ENCODE results near the gene HOXB7. TPM values are rescaled to one million over a fixed set of nuclear protein-coding genes. Genes with fewer than 3 reads are reported as not detected.

The HOXB7 gene
- total RNA-seq, 1 experiment from 2014 or later: not detected

DNA sequence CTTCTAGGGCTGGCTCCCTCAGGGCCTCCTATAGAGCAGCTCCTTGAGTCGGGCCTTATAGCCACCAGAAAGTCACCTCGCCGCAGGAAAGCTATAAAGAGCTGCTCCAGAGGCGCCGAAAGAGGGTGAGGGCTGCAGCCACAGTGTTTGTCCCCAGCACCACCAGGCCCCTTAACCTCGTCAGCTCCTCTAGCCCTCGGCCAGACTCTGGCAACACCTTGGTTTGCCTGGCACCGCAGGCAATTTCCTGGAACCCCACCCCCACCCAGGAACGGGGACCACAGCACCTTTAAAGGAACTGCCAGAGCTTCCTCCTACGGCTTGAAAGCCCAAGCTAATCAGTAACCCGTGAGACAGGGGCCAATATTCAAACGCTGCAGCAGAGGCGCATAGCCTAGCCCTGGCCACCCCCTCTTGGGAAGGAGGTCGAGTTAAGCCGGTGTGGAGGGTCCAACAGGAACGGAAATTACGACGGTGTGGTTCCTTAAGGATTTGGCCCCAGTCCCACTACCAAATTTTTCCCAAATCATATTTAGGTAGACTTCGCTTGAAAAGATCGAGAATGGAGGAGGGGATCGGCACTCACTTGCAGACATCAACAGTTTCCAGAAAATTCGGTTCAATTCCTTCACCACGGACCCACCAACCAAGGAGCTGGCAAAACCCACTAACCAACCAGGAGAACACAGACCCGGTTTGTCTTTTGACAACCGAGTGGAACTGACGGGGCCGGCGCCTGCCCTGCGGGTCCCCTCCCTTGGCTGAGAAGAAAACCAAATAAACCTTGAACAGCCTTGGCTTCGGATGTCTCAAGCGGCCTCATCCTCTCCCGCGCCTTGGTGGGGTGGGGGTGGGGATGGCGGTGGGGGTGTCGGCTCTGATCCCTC, 9.0 kb downstream of the HOXB7 start:
- TF ChIP-seq ETV6 (CRISPR knock-in tag; IDR thresholded peaks at IDR 0.05) (no peak), OVOL2 (CRISPR knock-in tag; IDR thresholded peaks at IDR 0.05; ENCODE audit: borderline replicate concordance) (no peak)
- TF ChIP-seq, protein P1, sequence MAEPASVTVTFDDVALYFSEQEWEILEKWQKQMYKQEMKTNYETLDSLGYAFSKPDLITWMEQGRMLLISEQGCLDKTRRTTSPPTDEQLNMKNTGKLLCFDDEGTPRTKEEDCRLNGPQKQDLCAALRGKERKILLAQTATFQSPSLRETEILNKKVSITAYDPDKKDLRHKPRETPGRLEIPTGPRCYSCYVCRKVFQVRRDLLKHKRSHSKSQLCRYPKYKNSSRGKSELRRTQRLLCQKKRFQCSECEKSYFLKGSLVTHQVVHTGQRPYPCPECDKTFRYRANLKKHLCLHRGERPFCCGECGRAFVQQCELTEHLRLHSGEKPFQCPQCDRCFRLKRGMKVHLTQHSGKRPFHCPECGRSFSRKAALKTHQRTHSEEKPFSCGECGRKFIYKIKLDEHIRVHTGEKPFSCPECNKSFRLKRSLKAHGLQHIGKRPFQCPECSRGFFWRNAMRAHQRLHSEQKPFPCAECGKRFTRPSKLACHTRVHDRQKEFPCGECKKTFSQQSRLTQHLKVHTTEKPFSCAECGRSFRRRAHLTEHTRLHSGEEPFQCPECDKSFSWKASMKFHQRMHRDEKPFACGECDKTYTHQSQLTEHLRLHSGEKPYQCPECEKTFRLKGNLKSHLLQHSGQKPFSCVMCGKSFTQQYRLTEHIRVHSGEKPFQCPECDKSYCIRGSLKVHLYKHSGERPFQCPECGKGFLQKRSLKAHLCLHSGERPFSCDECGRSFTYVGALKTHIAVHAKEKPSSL (CRISPR knock-in tag; conservative IDR thresholded peaks at IDR 0.05): no peak
- ChIA-PET POLR2A (interaction anchor here (0.6 kb wide), 1 partner anchor 97 kb away, joined by 5 read pairs; no protein-coding TSS in a partner anchor), CTCF (interaction anchor here (0.7 to 1.6 kb wide), 10 partner anchors 11 to 341 kb away, joined by 3 to 5 read pairs (median 4); partner anchors contain the start of gene HOXB3)
- peaks cover 100% of the 10 kb centered on the region; the same call in 1 of the 2 replicates for H3K27me3 Mint-ChIP-seq (ENCODE audit: low read depth)
- peaks cover 23% of the 10 kb centered on the region for H3K4me1 Mint-ChIP-seq
- H3K27ac Mint-ChIP-seq: no peak overlapping the region
- no peaks in the 10 kb centered on the region for H3K9me3 Mint-ChIP-seq
- DNase-seq (ENCODE audit: low spot score) (no peak), ATAC-seq (no peak)
- H3K36me3 Mint-ChIP-seq: 0 out of 2 replicates have a peak, but pooled peaks cover 3% of the 10 kb centered on the region
- no peak overlapping the region for H3K4me3 Mint-ChIP-seq

DNA sequence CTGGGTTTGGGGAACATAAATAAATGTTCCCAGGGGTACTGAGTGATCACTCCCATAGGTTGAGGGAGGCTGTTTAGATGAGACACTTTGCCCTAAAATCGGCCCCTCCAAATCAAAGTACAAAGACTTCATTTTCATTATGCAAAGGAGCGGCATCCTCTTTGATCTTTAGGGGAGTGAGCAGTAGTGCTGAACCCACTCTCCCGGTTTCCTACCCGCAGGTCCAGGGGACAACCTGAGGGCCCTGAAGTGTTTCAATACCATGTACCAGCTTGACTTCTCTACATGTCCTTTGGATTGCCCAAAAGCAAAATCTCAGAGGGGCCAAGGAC, 9.6 kb downstream of the HOXB7 start:
- H3K27ac Mint-ChIP-seq: no peak overlapping the region
- TF ChIP-seq, protein P2, sequence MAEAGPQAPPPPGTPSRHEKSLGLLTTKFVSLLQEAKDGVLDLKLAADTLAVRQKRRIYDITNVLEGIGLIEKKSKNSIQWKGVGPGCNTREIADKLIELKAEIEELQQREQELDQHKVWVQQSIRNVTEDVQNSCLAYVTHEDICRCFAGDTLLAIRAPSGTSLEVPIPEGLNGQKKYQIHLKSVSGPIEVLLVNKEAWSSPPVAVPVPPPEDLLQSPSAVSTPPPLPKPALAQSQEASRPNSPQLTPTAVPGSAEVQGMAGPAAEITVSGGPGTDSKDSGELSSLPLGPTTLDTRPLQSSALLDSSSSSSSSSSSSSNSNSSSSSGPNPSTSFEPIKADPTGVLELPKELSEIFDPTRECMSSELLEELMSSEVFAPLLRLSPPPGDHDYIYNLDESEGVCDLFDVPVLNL (CRISPR knock-in tag; IDR thresholded peaks at IDR 0.05; ENCODE audit: borderline replicate concordance, low read depth): no peak
- peaks cover 2% of the 10 kb centered on the region; the same call in 1 of the 2 replicates for H3K36me3 Mint-ChIP-seq
- ChIA-PET POLR2A (no interaction called here), CTCF (interaction anchor here (0.7 to 1.6 kb wide), 9 partner anchors 11 to 340 kb away, joined by 3 to 5 read pairs (median 4); partner anchors contain the start of gene HOXB3)
- peaks cover 29% of the 10 kb centered on the region for H3K4me1 Mint-ChIP-seq
- H3K9me3 Mint-ChIP-seq: no peaks in the 10 kb centered on the region
- DNase-seq (ENCODE audit: low spot score): no peak
- no peak overlapping the region for H3K4me3 Mint-ChIP-seq
- no peak for ATAC-seq
- H3K27me3 Mint-ChIP-seq (ENCODE audit: low read depth): peaks cover 100% of the 10 kb centered on the region; the same call in 1 of the 2 replicates

DNA sequence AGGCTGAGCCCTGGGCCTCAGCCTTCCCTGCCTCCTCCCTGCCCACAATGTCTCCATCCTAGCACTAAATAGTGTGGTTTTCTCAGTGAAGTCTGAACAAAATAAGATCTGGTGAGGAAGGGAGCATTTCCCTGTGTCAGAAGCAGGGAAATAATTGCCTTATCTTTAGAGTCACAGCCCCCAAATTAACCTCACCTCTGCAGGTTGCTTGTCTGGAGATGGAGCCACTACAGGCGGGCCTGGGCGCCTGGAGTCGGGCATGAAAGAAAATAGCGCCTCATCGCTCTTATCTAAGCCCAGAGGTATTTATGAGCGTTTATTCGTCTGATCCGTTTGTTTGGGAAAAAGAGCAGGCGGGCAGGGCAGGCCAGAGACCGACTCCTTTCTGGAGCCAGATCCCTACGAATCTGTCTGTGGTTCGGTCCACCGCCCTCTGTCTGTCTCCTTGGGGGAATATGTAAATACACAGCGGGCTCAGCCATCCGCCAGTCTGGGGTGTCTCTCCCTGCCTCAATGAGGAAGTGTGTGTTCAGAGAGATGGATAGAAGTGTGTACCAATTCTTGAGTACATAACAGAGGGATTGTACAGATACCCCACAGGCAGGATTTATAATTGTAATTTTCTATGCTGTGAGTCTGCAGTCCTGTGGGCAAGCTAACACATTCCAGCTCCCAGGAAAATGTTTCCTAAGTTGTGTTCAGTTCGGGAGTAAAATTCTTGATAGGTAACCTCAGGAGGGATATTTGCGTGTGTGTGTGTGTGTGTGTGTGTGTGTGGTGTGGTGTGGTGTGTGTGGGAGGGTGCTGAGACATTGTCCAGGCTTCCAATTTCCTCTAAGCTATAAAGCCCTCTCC, 10.3 kb downstream of the HOXB7 start:
- no peaks in the 10 kb centered on the region for H3K9me3 Mint-ChIP-seq
- H3K36me3 Mint-ChIP-seq: peaks cover 2% of the 10 kb centered on the region; the same call in 1 of the 2 replicates
- CTCF ChIA-PET: interaction anchor here (1.2 to 1.6 kb wide), 4 partner anchors 12 to 248 kb away, joined by 4 to 5 read pairs (median 4); no protein-coding TSS in a partner anchor
- no peak for ATAC-seq
- no peak overlapping the region for H3K27ac Mint-ChIP-seq
- peaks cover 100% of the 10 kb centered on the region; the same call in 1 of the 2 replicates for H3K27me3 Mint-ChIP-seq (ENCODE audit: low read depth)
- POLR2A ChIA-PET: no interaction called here
- no peak for DNase-seq (ENCODE audit: low spot score)
- no peak overlapping the region for H3K4me3 Mint-ChIP-seq
- H3K4me1 Mint-ChIP-seq: peaks cover 30% of the 10 kb centered on the region
- no peak for TF ChIP-seq ZNF121 (CRISPR knock-in tag; IDR thresholded peaks at IDR 0.05)
- TF ChIP-seq, protein P2 (CRISPR knock-in tag; IDR thresholded peaks at IDR 0.05; ENCODE audit: borderline replicate concordance, low read depth): no peak
- TF ChIP-seq, protein P3, sequence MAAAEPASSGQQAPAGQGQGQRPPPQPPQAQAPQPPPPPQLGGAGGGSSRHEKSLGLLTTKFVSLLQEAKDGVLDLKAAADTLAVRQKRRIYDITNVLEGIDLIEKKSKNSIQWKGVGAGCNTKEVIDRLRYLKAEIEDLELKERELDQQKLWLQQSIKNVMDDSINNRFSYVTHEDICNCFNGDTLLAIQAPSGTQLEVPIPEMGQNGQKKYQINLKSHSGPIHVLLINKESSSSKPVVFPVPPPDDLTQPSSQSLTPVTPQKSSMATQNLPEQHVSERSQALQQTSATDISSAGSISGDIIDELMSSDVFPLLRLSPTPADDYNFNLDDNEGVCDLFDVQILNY (CRISPR knock-in tag; IDR thresholded peaks at IDR 0.05): no peak
- no peak for TF ChIP-seq FOXK1 (CRISPR knock-in tag; IDR thresholded peaks at IDR 0.05)
- TF ChIP-seq TP53 (CRISPR knock-in tag; IDR thresholded peaks at IDR 0.05): no peak
- TF ChIP-seq, protein P4, sequence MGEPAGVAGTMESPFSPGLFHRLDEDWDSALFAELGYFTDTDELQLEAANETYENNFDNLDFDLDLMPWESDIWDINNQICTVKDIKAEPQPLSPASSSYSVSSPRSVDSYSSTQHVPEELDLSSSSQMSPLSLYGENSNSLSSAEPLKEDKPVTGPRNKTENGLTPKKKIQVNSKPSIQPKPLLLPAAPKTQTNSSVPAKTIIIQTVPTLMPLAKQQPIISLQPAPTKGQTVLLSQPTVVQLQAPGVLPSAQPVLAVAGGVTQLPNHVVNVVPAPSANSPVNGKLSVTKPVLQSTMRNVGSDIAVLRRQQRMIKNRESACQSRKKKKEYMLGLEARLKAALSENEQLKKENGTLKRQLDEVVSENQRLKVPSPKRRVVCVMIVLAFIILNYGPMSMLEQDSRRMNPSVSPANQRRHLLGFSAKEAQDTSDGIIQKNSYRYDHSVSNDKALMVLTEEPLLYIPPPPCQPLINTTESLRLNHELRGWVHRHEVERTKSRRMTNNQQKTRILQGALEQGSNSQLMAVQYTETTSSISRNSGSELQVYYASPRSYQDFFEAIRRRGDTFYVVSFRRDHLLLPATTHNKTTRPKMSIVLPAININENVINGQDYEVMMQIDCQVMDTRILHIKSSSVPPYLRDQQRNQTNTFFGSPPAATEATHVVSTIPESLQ (CRISPR knock-in tag; IDR thresholded peaks at IDR 0.05): no peak
- TF ChIP-seq SOX15 (CRISPR knock-in tag; IDR thresholded peaks at IDR 0.05): no peak
- TF ChIP-seq ZNF423 (CRISPR knock-in tag; IDR thresholded peaks at IDR 0.05): no peak
- TF ChIP-seq, protein P5, sequence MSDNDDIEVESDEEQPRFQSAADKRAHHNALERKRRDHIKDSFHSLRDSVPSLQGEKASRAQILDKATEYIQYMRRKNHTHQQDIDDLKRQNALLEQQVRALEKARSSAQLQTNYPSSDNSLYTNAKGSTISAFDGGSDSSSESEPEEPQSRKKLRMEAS (CRISPR knock-in tag; IDR thresholded peaks at IDR 0.05): no peak
- TF ChIP-seq, protein P6, sequence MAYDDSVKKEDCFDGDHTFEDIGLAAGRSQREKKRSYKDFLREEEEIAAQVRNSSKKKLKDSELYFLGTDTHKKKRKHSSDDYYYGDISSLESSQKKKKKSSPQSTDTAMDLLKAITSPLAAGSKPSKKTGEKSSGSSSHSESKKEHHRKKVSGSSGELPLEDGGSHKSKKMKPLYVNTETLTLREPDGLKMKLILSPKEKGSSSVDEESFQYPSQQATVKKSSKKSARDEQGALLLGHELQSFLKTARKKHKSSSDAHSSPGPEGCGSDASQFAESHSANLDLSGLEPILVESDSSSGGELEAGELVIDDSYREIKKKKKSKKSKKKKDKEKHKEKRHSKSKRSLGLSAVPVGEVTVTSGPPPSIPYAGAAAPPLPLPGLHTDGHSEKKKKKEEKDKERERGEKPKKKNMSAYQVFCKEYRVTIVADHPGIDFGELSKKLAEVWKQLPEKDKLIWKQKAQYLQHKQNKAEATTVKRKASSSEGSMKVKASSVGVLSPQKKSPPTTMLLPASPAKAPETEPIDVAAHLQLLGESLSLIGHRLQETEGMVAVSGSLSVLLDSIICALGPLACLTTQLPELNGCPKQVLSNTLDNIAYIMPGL (CRISPR knock-in tag; IDR thresholded peaks at IDR 0.05): no peak
- no peak for TF ChIP-seq NFYB (CRISPR knock-in tag; conservative IDR thresholded peaks at IDR 0.05; ENCODE audit: low read depth)
- TF ChIP-seq ETV6 (CRISPR knock-in tag; IDR thresholded peaks at IDR 0.05): no peak
- TF ChIP-seq, protein P7, sequence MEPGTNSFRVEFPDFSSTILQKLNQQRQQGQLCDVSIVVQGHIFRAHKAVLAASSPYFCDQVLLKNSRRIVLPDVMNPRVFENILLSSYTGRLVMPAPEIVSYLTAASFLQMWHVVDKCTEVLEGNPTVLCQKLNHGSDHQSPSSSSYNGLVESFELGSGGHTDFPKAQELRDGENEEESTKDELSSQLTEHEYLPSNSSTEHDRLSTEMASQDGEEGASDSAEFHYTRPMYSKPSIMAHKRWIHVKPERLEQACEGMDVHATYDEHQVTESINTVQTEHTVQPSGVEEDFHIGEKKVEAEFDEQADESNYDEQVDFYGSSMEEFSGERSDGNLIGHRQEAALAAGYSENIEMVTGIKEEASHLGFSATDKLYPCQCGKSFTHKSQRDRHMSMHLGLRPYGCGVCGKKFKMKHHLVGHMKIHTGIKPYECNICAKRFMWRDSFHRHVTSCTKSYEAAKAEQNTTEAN (CRISPR knock-in tag; IDR thresholded peaks at IDR 0.05): no peak
- TF ChIP-seq PRRX2 (CRISPR knock-in tag; IDR thresholded peaks at IDR 0.05): no peak
